NCI-H526 treated with DMSO at 0.1 percent for 48 hours (cell line): ENCODE measurements around the gene SPTLC2.

Experiments
- DNase-seq: peaks from one replicate; lab custom pipeline; 2025; lab: John Stamatoyannopoulos, UW

SPTLC2 gene

DNA sequence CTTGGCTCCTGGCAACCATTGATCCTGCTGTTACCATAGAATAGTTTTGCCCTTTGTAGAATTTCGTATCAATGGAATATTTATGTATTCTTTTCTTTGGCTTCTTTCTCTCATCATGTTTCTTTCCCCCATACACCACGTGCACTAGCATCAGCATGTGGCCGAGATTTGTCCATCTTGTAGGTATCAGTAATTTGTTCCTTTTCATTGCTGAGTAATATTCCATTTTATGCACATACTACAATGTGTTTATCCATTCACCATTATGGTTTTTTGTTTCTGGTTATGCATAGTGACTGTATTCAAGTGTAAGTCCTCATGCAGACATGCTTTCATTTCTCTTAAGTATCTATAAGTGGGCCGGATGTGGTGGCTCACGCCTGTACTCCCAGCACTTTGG is 113.3 kb downstream of the SPTLC2 start:
- no peak for DNase-seq

DNA sequence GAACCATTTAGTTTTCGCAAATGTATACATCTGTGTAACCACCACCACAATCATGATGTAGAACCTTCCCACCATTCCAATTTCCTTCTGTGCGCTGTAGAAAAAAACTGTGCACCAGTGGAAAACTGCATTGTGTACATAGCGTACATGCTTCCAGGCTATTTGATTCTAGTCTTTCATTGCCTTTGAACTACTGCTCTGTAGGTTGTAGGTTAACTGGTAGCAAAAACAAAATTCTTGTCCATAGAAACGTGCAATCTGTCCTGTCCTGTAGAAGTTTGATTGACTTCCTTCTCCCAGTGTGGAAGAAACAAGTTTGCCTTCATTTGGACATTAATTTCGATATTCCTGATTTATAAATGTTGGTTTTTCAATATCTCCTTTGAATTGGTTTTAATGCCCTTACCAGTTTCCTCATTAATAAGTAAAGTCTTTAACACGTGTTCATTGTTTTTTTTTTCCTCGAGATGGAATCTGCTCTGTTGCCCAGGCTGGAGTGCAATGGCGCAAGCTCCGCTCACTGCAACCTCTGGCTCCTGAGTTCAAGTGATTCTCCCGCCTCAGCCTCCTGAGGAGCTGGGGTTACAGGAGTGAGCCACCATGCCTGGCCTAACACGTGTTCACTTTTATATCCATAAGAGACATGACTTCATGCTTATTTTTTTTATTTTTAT is 114.2 kb downstream of the SPTLC2 start:
- no peak for DNase-seq

DNA sequence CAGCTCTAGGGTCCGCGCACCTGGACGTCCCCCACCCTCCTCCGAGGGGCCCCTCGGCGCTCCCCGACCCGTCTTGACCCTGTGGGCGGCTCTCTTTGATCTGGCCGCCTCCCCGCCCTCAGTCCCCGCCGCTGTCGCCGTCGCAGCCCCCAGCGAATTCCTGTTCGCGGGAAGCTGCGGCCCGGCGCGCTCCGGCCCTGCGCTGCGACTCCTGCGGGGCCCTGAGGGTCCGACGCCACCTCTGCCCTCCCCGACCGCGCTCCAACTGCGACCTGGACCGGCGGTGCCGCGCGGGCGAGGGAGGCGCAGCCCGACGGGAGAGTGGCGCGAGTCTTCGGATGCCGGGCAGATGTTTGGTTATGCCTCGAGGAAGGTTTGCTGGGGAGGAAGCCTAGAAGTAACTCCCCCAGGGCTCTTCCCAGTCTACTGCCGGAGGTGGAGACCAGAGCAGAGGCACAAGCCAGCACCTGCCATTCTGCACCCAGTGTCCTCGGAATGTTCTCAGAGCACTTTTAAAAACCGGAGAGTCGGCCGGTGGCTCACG is 117.4 kb downstream of the SPTLC2 start:
- DNase-seq: no peak

DNA sequence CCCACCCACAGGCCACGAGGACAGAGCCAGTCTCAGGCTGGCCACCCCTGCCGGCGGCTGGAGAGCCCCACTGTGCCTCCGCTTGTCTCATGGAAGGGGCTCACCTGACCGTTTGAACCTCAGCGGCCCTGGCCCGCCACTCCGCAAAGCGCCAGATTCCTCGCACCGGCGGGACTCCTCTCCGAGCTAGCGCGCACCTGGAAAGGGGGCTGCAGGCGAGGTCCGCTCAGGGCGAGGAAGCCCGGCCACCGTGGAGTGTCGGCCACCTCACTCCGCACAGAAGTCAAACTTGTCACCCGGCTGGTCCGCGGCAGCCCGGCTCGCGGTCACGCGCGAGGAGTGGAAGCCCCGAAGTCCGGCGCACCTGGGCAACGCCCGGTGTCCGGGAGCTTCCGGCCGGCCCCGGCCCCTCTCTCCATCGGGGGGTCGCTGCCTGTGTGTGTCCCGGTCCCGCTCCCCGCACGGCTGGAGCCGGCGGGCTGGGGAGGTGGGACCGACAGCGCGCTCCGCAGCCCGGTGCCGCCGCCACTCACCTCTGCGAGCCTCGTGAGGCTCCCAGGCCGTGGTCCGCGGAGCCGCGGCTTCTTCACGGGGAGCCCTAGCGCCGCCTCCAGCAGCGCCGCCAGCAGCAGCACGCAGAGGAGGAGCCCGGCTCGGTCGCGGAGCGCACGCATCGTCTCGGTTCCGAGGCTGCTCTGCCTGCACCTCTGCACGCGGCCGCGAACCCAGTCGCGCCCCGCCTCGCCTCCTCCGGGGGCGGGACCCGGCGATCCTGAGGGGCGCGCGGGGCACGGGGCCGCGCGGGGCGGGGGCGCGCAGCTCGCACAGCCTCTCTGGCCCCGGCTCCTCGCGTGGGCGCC is 118.1 kb downstream of the SPTLC2 start, which contains the start of gene ISM2:
Gene ISM2 (minus strand): TSS at position 697 of the 860 bp plus-strand sequence. CDS start 23 bp downstream, at position 674.
- DNase-seq: peak; percentile 67

DNA sequence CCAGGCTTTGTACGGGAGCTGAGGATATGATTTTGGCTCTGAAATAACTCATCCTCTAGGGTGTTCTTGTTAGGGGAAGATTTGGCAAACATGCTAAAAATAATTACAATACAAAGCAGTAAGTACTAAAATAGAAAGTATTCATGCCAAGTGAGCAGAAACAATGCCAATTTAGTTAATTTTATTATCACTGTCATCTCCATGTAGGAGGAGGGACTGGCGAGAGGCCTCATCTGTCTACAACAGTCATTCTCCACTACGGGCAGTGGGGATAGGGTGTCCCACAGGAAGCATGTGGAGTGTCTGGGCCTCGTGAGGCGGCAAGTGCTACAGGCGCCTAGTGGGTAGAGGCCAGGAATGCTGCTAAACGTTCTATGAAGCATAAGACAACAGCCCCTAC is 121.1 kb downstream of the SPTLC2 start:
- DNase-seq: no peak

DNA sequence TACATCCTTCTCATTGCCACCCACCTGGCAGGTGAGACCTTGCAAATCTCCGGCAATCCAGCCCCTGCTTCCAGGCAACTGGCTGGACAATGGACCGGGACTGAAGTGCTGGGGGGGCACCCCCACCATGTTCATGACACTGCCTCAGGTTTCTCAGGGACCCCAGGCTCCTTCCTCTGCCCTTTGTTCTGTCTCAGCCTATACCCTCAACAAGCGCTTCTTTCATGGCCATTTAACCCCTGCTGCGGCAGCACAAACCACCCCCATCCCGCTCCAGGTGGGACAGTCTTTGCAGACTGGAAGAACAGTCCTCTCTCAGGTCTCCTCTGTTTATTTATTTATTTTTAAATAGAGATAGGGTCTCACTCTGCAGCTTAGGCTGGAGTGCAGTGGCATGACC is 125.4 kb downstream of the SPTLC2 start:
- no peak for DNase-seq

DNA sequence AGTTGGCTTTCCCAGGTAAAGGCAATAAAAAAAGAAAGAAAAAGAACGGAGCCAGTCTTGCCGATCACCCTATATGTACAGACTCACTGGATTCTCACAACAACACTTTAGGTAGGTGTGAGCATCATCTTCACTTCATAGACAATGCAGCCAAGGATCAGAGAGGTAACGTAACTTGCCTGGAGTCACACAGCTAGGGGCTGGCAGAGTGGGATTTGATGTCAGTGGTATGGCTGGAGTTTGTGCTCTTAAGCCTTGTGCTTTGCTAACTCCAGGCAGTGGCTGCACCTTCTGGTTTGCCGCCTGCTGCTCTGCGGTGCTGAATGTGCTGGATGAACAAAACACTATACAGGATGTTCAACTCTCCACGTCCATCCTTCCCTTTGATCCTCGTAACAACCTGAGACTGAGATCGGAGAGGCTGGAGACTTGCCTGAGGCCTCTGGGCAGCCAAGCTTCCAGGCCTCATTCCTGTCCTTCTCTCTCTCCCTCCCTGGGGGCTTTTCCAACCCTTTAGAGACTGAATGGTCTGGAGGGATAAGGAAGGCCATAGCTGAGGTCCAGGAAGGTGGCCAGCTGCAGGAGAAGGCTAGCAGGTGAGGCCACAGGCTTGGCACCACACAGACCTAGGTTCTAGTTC is 126.0 kb downstream of the SPTLC2 start:
- DNase-seq: no peak

DNA sequence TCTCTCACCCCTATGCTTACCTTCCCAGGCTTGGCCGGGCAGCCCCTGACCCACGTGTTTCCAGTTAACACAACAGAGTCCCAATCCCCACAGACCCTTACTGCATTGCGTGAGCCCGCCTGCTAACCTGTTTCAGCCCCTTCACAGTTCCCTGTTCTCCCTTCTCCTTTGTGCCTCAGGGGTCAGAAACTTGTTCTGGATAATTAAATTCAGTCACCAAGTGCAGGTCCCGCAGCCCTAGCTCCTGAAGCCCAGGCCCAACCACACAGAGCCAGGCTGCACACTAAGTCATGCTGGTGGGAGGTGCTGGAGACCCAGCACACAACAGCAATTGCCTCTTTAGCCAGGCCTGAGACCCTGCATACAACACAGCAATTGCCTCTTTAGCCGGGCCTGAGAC is 127.4 kb downstream of the SPTLC2 start:
- DNase-seq: no peak

DNA sequence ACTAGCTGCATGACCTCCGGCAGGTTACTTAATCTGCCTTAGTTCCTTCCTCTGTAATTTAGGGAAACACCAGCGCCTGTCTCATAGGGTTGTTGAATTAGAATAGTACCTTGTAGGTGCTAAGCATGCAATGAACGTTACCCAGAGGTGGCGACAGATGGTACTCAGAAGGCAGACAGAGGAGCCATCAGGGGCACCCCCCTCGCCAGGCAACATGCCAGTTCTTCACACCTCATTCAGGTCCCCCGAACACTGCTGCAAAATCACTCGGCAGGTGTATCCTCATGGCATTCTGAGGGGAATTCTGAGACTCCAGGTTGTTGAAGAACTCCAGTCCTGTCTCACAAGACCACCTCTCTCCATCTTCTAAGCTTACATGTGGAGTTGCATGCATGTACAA is 127.9 kb downstream of the SPTLC2 start:
- no peak for DNase-seq

DNA sequence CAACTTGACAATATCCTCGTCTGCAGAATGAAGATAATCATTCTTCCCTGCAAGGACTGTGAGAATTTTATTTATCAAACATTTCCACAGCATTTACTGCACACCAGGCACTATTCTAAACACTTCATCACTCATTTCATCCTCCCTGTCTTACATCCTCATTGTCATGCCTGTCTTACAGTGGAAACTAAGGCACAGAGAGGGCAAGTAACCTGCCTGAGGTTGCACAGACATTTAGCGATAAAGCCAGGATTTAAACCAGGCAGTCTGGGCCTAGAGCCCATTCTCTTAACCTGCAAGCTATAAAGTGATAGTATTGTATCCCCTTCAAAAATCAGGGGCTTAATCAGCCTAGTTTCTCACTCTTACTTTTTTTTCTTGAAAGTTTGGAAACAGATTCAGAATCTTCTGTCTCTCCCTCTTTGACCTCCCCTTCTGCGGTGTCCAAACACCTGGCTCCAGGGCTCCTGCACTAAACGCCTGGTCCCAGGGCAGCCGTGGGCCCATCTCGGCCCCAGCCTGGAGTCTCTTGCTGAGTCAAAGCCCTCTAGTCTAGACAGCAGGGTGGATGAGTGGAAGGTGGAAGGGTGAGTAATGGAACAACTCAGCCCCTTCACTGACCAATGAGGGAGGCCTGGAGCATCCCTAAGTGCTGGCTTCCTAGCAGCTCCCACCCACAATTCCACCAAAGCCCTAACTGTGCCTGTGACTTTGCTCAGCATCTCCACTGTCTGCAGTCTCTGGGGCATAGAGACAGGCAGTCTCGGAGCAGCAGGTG is 130.3 kb downstream of the SPTLC2 start:
- no peak for DNase-seq

DNA sequence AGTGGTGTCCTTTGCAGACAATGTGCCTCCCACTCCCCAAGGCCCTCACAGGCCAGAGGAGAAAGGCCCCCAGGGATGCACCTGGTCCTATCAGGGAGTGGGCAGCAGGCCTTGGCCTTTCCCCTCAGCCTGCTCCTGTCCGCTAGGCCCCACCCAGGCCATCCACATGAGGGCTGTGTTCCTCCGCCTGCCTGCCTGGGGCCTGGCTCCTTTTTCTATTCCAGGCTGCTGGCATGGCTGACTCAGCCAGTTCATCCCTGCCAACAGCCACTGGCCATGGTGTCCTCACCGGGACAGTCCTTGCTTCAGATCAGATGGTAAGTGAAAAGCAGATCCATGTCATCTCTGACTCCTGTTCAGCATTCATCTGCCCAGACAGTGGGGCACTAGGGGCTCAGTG is 131.2 kb downstream of the SPTLC2 start:
- no peak for DNase-seq

DNA sequence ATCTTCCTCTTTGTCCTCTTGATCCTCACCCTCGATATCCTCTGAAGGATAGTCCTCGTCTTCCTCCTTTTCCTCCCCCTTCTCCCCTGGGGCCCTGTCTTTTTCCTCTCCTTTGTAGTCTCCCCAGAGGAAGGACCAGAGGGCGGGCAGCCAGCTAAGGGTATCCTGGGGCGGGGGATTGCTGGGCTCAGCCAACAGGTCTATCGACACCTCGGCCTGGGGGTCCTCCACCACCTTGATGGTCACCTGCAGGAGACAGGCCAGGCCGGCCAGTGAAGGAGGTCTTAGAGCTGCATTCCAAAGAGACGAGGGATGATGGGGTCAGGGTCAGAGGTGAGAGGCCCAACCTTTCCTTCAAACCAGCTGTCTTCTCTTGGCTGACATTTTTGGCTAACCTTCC is 134.0 kb downstream of the SPTLC2 start:
- no peak for DNase-seq

DNA sequence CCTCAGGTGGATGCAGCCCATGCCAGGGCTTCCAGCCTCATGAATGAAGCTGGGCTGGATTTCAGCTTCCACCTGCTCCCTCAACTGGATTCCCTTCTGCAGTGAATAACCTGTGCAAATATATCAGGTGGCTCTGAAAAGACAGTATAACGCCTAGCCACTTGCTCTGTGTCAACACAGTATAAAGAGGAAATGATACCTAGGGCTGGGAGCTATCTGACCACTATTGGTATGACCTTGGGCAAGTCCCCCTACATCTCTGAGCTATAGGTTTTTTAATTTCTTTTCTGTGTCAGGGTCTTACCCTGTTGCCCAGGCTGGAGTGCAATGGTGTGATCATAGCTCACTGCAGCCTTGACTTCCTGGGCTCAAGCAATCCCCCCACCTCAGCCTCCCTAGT is 137.6 kb downstream of the SPTLC2 start:
- no peak for DNase-seq

DNA sequence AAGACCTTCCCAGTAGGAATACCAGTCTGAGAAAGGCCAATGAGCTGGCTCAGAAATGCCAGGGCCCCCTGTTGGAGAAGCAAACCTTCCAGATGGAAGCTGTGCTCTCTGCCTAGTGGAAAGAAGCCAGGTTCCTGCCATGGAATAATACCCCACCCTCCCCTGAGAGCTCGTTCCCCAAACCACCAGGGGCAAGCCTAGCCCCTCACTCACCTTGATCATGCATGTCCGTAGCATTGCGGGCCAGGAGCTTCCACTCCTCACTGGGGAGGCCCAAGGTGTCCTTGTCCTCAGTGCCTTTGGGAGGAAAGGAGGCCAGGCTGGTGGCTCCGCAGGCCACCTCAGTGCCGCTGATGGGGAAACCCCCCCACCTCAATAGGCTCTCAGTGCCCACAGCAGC is 138.4 kb downstream of the SPTLC2 start:
- no peak for DNase-seq

DNA sequence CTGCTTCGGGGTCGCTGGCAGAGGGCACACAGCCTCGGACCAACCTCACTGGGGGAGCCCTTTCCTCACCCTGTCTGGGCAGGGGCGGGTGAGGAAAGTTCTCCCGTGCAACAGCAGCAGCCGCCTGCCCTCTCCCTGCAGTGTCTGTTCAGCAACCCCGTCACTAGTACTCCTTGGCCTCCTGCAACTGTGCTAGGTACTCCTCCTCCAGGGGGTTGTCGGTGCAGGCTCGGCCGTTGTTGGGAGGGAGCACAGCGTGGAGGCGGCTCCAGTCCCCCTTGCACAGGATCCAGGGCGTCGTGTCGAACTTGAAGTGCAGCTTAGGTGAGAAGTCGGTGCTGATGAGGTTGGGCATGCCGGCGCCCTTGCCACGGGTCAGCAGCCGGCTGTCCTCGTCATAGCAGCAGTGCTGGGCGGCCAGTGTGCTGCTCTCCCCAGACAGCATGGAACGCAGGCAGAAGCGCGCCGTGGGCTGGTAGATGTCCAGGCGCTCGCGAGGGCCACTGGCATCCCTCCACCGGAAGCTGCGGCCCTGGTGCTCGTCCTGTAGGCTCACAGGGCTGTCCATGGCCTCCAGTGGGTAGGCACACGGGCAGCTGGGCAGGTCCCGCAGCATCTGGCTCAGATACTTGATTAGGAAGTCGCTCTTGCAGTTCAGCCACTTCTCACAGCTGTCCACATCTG is 140.9 kb downstream of the SPTLC2 start:
- no peak for DNase-seq

DNA sequence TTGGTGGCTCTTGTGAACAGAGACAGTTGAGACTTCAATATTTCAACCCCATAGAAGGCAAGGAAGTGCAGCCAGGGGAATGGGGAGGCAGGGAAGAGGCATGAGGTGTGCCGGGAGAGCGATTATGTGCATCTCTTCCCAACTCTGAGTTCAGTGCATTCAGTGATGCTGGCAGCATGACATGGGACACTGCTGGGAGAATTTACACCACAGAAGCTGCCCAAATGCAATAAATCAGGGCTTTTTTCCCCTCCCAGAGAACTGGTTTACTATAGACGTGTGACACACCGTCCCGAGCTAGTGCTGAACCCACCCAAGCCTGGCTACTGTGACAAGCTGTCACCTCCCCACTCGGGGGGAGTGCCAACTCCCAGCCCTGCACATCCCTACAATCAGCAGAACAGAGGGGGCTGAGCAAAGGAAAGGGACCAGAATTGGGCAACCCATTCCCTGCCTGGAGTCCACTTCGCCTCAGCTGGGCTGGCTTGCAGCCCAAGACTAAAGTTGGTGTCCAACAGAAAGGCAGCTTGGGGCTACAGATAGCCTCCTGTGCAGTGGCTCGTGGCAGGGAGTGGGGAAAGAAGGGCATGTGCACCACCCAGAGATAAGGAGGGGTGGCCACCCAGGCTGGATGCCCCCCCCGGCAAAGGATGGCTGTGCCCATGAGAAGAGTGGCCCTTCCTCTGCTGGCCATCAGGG is 141.8 kb downstream of the SPTLC2 start:
- no peak for DNase-seq

DNA sequence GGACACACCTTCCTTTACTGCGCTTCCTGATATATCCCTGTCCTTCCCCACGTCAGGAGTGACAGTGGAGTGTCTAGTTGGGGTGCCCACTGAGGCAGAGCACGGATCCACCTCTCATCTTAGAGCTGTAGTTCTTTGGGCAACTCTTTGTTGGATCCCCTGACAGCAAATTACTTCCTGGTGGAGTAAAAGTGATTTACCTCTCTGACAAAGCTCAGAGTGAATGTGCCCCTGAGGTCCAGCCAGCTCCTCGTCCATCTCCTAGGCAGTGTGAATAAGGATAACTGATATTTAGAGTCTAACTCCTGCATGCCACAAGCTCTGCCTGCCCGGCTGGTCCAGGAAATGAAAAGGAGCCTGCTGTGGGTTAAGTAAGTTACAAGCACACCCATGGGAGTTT is 142.5 kb downstream of the SPTLC2 start:
- DNase-seq: no peak

DNA sequence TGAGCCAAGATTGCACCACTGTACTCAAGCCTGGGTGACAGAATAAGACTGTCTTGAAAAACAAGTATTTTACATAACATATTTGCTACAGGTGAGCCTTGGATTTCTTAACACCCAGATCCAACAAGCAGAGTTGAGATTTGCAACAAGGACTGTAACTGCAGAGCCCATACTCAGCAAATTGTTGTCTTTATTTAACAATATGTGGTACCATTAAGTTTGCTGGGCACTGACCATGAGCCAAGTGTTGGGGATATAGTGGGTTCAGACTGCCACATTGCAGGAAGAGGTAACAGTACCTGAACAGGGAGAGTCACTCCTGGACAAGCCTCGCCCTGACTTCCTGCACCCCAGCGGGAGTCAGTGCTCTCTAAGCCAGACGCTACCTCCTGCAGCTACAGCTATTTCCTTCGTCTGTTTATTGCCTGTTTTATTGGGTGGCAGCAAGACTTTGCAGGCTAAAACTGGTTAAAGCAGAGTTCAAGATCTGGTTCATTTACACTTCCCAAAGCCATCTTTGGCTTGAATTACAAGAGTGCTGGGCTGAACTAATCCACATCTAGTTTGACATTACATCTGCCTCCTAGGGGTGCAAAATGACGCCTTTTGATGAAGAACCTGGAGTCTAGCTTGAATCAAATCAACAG is 146.1 kb downstream of the SPTLC2 start:
- no peak for DNase-seq

DNA sequence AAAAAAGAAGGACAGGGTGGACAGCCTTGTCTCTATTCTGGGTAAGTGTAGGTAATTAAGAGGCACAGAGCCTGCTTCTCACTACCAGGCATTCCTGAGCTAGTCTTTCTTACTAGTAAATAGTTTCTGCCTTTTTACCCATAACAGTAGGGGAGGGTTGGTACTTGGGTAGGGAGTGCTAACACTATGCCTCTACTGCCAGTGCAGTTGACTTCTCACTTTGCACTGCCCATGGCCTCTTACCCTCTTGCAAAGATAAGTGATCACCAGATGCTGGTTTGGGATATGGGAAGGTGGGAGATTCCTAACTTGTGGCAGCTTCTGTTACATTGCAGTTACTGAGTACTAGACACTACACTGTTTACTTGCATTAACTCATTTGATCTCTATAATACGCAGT is 146.9 kb downstream of the SPTLC2 start:
- DNase-seq: no peak

DNA sequence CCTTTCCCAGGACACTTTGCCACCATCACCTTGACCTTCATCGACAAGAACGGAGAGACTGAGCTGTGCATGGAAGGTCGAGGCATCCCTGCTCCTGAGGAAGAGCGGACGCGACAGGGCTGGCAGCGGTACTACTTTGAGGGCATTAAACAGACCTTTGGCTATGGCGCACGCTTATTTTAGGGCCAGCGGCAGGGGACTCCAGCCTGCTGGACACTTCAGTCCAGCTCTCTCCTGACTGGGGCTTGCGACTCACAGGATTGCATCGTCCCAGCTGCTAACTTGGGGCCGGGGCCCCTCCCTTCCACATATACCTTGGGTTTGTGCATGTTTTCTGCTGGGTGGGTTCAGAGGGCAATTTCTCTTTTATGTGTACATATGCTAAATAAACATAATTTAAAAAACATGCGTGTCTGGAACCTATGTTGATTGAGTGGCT is 147.4 kb downstream of the SPTLC2 start:
- no peak for DNase-seq
